ENCODE results near the gene TEX2. TPM values are rescaled to one million over a fixed set of nuclear protein-coding genes. Genes with fewer than 3 reads are reported as not detected.

TEX2 gene
- polyA plus RNA-seq = 10 to 100 TPM; 12.2 to 18.9 (median 12.5) TPM

- 0 to 1% (median 1%) methylated on average over 46 to 69 of the region's 69 CpGs for WGBS, 3 donors
- peak within 1 kb of the TSS; percentile 32 for H3K27ac ChIP-seq (ENCODE audit: low read depth, low read length)
Observed at GRCh38 chr17:64263000-64263766, at the start of gene TEX2. Gene TEX2 (minus strand): TSS chr17:64263260. CDS start chr17:64214217, 49,043 bp downstream.

GRCh38 chr17:64309710-64310109 is 46.6 kb upstream of the TEX2 start:
- WGBS, 3 donors = 46 to 74% (median 63%) methylated on average over 4 of the region's 4 CpGs
- H3K27ac ChIP-seq (ENCODE audit: low read depth, low read length) = no peak overlapping the region

GRCh38 chr17:64309021-64309420 is 46.0 kb upstream of the TEX2 start:
- 74 to 84% (median 83%) methylated on average over 2 of the region's 2 CpGs for WGBS, 3 donors
- H3K27ac ChIP-seq (ENCODE audit: low read depth, low read length) = no peak overlapping the region

- 37 to 46% (median 44%) methylated on average over 11 of the region's 11 CpGs for WGBS, 3 donors
- H3K27ac ChIP-seq (ENCODE audit: low read depth, low read length) = no peak overlapping the region
Observed at GRCh38 chr17:64306850-64307463, 43.9 kb upstream of the TEX2 start.

- H3K27ac ChIP-seq (ENCODE audit: low read depth, low read length) = no peak overlapping the region
- WGBS, 3 donors = 43 to 77% (median 76%) methylated on average over 2 of the region's 2 CpGs
Observed at GRCh38 chr17:64304551-64304950, 41.5 kb upstream of the TEX2 start.

- no peak overlapping the region for H3K27ac ChIP-seq (ENCODE audit: low read depth, low read length)
- 73 to 85% (median 73%) methylated on average over 8 of the region's 8 CpGs for WGBS, 3 donors
Observed at GRCh38 chr17:64300699-64300965, 37.6 kb upstream of the TEX2 start.

GRCh38 chr17:64297467-64298088 is 34.5 kb upstream of the TEX2 start:
- no peak overlapping the region for H3K27ac ChIP-seq (ENCODE audit: low read depth, low read length)
- WGBS, 3 donors = 89 to 95% (median 90%) methylated on average over 8 of the region's 8 CpGs

GRCh38 chr17:64296246-64296645 is 33.2 kb upstream of the TEX2 start:
- H3K27ac ChIP-seq (ENCODE audit: low read depth, low read length) = no peak overlapping the region
- 78 to 85% (median 84%) methylated on average over 5 of the region's 5 CpGs for WGBS, 3 donors

GRCh38 chr17:64295146-64295545 is 32.1 kb upstream of the TEX2 start:
- no peak overlapping the region for H3K27ac ChIP-seq (ENCODE audit: low read depth, low read length)
- 88 to 99% (median 95%) methylated on average over 3 of the region's 3 CpGs for WGBS, 3 donors

GRCh38 chr17:64291268-64291851 is 28.3 kb upstream of the TEX2 start:
- WGBS, 3 donors = 80 to 87% (median 86%) methylated on average over 9 of the region's 9 CpGs
- no peak overlapping the region for H3K27ac ChIP-seq (ENCODE audit: low read depth, low read length)

GRCh38 chr17:64289741-64290141 is 26.7 kb upstream of the TEX2 start:
- WGBS, 3 donors = 28 to 39% (median 36%) methylated on average over 4 of the region's 4 CpGs
- H3K27ac ChIP-seq (ENCODE audit: low read depth, low read length) = no peak overlapping the region

GRCh38 chr17:64282753-64283080 is 19.7 kb upstream of the TEX2 start:
- no peak overlapping the region for H3K27ac ChIP-seq (ENCODE audit: low read depth, low read length)
- 23 to 46% (median 32%) methylated on average over 4 of the region's 4 CpGs for WGBS, 3 donors

GRCh38 chr17:64281962-64282752 is 19.1 kb upstream of the TEX2 start:
- WGBS, 3 donors = 36 to 48% (median 42%) methylated on average over 19 of the region's 19 CpGs
- H3K27ac ChIP-seq (ENCODE audit: low read depth, low read length) = no peak overlapping the region

GRCh38 chr17:64278614-64279013 is 15.6 kb upstream of the TEX2 start:
- WGBS, 3 donors = 34 to 43% (median 36%) methylated on average over 3 of the region's 3 CpGs
- H3K27ac ChIP-seq (ENCODE audit: low read depth, low read length) = no peak overlapping the region

- H3K27ac ChIP-seq (ENCODE audit: low read depth, low read length) = no peak overlapping the region
- WGBS, 3 donors = 76 to 94% (median 82%) methylated on average over 7 of the region's 7 CpGs
Observed at GRCh38 chr17:64277831-64278562, 14.9 kb upstream of the TEX2 start.

- WGBS, 3 donors = 81 to 84% (median 83%) methylated on average over 11 of the region's 11 CpGs
- H3K27ac ChIP-seq (ENCODE audit: low read depth, low read length) = no peak overlapping the region
Observed at GRCh38 chr17:64276961-64277505, 14.0 kb upstream of the TEX2 start.

GRCh38 chr17:64275016-64275415 is 12.0 kb upstream of the TEX2 start:
- H3K27ac ChIP-seq (ENCODE audit: low read depth, low read length) = no peak overlapping the region
- WGBS, 3 donors = 81 to 93% (median 87%) methylated on average over 3 of the region's 3 CpGs

- no peak overlapping the region for H3K27ac ChIP-seq (ENCODE audit: low read depth, low read length)
- WGBS, 3 donors = 64 to 83% (median 73%) methylated on average over 6 of the region's 6 CpGs
Observed at GRCh38 chr17:64273006-64273405, 9.9 kb upstream of the TEX2 start.

All from adipose tissue (tissue), 3 donors.